ENCODE data around the gene POFUT2.

DNA sequence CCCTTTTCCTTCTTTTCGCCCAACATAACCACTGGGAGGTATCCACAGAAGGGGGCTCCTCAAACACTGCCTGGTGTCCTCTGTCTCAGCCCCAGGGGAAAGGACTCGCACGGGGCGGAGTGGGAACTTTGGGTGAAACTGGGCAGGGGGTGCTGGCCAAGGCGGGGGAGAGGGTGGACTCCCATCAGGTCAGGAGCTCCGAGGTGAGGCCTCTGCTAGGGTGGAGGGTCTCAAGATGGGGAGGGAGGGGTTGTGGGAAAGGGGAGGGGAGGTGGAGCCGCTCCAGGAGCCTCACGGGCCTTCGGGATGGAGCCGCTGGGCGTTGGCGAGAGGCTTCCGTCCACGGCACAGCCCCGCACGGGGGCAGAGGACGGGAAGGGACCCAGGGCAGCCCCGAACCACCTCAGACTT is 43.2 kb upstream of the POFUT2 start:
- TF ChIP-seq, protein P1, sequence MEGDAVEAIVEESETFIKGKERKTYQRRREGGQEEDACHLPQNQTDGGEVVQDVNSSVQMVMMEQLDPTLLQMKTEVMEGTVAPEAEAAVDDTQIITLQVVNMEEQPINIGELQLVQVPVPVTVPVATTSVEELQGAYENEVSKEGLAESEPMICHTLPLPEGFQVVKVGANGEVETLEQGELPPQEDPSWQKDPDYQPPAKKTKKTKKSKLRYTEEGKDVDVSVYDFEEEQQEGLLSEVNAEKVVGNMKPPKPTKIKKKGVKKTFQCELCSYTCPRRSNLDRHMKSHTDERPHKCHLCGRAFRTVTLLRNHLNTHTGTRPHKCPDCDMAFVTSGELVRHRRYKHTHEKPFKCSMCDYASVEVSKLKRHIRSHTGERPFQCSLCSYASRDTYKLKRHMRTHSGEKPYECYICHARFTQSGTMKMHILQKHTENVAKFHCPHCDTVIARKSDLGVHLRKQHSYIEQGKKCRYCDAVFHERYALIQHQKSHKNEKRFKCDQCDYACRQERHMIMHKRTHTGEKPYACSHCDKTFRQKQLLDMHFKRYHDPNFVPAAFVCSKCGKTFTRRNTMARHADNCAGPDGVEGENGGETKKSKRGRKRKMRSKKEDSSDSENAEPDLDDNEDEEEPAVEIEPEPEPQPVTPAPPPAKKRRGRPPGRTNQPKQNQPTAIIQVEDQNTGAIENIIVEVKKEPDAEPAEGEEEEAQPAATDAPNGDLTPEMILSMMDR (IDR thresholded peaks at IDR 0.05): no peak
- TF ChIP-seq POLR2A (IDR thresholded peaks at IDR 0.05): no peak
